Caco-2 (cell line): ENCODE data around the gene MRGPRF. TPM values are rescaled to one million over a fixed set of nuclear protein-coding genes. Genes with fewer than 3 reads are reported as not detected.

Experiments used
- BruUV-seq: library from RNA; stranded (reverse); fragments of 400-500 nt; replicated peaks from 2 replicates; lab custom pipeline; 2021; lab: Mats Ljungman, UMichigan
- CTCF ChIA-PET: fragments of 300-600 bp; sonication (Branson Sonifier 250); formaldehyde crosslinking; loops from one replicate; lab custom pipeline; 2022; ENCODE audit warnings: antibody characterized with exemption; lab: Charles Lee
- POLR2A ChIA-PET: fragments of 300-600 bp; sonication (Branson Sonifier 250); formaldehyde crosslinking; loops from one replicate; lab custom pipeline; 2022; ENCODE audit warnings: antibody characterized with exemption; lab: Charles Lee
- DNase-seq, 2 experiments: peaks; one replicate each; pipeline versions ENCODE4 v3.0.0 to v3.0.0-alpha.2; 2020 to 2022
- H3K27me3 ChIP-seq: replicated peaks from 2 replicates; pipeline ENCODE4 v1.6.0; 2011; ENCODE audit warnings: low read length; ENCODE audit not compliant: control insufficient read depth, insufficient read depth
- H3K36me3 ChIP-seq: 2 replicates; pipeline ENCODE4 v1.5.1; 2011; ENCODE audit warnings: low read length; ENCODE audit not compliant: control insufficient read depth, insufficient read depth
- H3K4me1 ChIP-seq: fragments of 250-450 bp; sonication (Bioruptor Pico); 2 replicates; pipeline ENCODE4 v1.5.1; 2020; ENCODE audit warnings: mild to moderate bottlenecking
- H3K4me3 ChIP-seq: 2 replicates; pipeline ENCODE4 v1.5.1; 2011; ENCODE audit warnings: low read depth, mild to moderate bottlenecking, control low read depth, low read length
- H3K9me3 ChIP-seq: fragments of 250-450 bp; sonication (Bioruptor Pico); 2 replicates; pipeline ENCODE4 v1.5.1; 2020; ENCODE audit warnings: mild to moderate bottlenecking, moderate library complexity
- H3K27ac Mint-ChIP-seq: one replicate; pipeline ENCODE4 v1.8.0; 2022; ENCODE audit warnings: mixed read lengths; ENCODE audit not compliant: unreplicated experiment
- H3K27me3 Mint-ChIP-seq: one replicate; pipeline ENCODE4 v1.8.0; 2022; ENCODE audit warnings: mixed read lengths; ENCODE audit not compliant: insufficient read depth, unreplicated experiment
- H3K36me3 Mint-ChIP-seq: one replicate; pipeline ENCODE4 v1.8.0; 2022; ENCODE audit warnings: mild to moderate bottlenecking, mixed read lengths; ENCODE audit not compliant: insufficient read depth, unreplicated experiment
- H3K4me1 Mint-ChIP-seq: one replicate; pipeline ENCODE4 v1.8.0; 2022; ENCODE audit warnings: low read depth, mixed read lengths; ENCODE audit not compliant: unreplicated experiment
- H3K4me3 Mint-ChIP-seq: one replicate; pipeline ENCODE4 v1.8.0; 2022; ENCODE audit warnings: mild to moderate bottlenecking, moderate library complexity, mixed read lengths; ENCODE audit not compliant: unreplicated experiment
- H3K9me3 Mint-ChIP-seq: one replicate; pipeline ENCODE4 v1.8.0; 2022; ENCODE audit warnings: mixed read lengths; ENCODE audit not compliant: unreplicated experiment
- CTCF ChIP-seq, 2 experiments: fragments of 200-600 bp in 1 of 2; IDR thresholded peaks; 1 replicate in 1 of 2; 2 replicates in 1 of 2; pipeline versions ENCODE4 v1.5.1 to v1.8.0; 2011 to 2022; ENCODE audit warnings: antibody characterized with exemption in 1 of 2, control low read depth in 1 of 2, inconsistent platforms in 1 of 2, low read depth in 1 of 2, low read length in 1 of 2, mild to moderate bottlenecking in 1 of 2, moderate library complexity in 1 of 2; ENCODE audit not compliant: insufficient read depth in 1 of 2, severe bottlenecking in 1 of 2, unreplicated experiment in 1 of 2
- intact Hi-C: fragments of 100-400 bp; cut with micrococcal nuclease; formaldehyde crosslinking; loops from one replicate; pipeline ENCODE4 v1.10.0; 2022; ENCODE audit not compliant: unreplicated experiment
- total RNA-seq: library from RNA; stranded (reverse); gene quantifications from 2 replicates; pipeline ENCODE4 v1.2.3, GENCODE V29; 2022

The MRGPRF gene
- total RNA-seq, 1 experiment from 2014 or later = 0.14 TPM

- H3K9me3 ChIP-seq = peaks cover 4% of the 10 kb centered on the region; the same call in 1 of the 2 replicates
- H3K4me1 ChIP-seq = peaks cover 16% of the 10 kb centered on the region
- no TSS peak for BruUV-seq
- Mint-ChIP-seq H3K27ac (no peak overlapping the region), H3K4me1 (peaks cover 11% of the 10 kb centered on the region), H3K9me3 (no peaks in the 10 kb centered on the region), H3K36me3 (peaks cover 31% of the 10 kb centered on the region), H3K4me3 (no peak overlapping the region), H3K27me3 (no peaks in the 10 kb centered on the region)
- DNase-seq = no peak
- H3K36me3 ChIP-seq = 0 out of 2 replicates have a peak, but pooled peaks cover 5% of the 10 kb centered on the region
- H3K4me3 ChIP-seq = no peak overlapping the region
- no peak for TF ChIP-seq CTCF (IDR thresholded peaks at IDR 0.05; ENCODE audit: insufficient read depth in 1 of 2, low read depth in 1 of 2, low read length in 1 of 2, severe bottlenecking in 1 of 2, unreplicated experiment in 1 of 2)
- H3K27me3 ChIP-seq = no peaks in the 10 kb centered on the region
- intact Hi-C loops = no loop called here
- ChIA-PET CTCF (interaction anchor here (0.6 kb wide), 1 partner anchor 15 kb away, joined by 3 read pairs; no protein-coding TSS in a partner anchor), POLR2A (no interaction called here)
Observed at GRCh38 chr11:69059429-69059828, 46.4 kb upstream of the MRGPRF start.

DNA sequence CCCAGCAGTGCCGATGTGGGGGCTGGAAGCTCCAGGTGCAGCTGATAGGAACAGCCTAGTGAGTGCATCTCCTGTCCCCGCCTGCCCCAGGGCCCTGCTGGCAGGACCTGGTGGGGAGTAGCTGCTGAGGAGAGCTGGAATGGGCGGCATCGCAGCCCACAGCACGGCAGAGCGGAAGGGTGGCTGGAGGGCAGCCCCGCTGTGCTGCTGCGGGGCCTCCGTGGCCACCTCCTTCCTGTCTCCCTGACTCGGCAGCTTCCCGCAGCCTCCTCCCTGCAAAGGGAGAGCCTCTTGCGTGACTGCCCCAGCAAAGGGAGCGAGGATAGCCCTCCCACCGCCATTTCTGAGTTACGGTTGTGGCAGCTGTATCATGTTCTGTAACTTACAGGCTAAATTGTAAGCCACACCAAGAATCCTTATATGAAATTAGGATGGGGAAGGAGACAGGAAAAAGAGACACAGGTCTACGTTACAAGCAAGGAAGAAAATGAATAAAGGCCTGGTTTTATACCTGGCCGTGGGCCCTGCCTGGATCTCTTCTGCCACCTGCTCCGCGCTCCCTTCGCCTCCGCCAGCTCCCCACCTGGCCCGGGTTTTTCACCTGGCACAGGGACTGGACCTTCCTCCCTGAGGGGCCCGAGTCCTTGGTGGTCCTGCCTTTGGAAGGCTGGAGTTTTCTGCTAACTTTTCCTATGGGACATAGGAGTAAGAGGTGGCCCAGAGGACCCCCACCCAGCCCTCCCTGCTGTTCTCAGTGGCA lies 45.6 kb upstream of the MRGPRF start:
- ChIA-PET POLR2A (no interaction called here), CTCF (interaction anchor here (0.6 kb wide), 1 partner anchor 14 kb away, joined by 3 read pairs; no protein-coding TSS in a partner anchor)
- peaks cover 38% of the 10 kb centered on the region for H3K36me3 Mint-ChIP-seq
- BruUV-seq = no TSS peak
- intact Hi-C loops = no loop called here
- peaks cover 5% of the 10 kb centered on the region; the same call in 1 of the 2 replicates for H3K36me3 ChIP-seq
- no peak for DNase-seq
- peaks cover 18% of the 10 kb centered on the region for H3K4me1 ChIP-seq
- no peak for TF ChIP-seq CTCF (IDR thresholded peaks at IDR 0.05; ENCODE audit: insufficient read depth in 1 of 2, low read depth in 1 of 2, low read length in 1 of 2, severe bottlenecking in 1 of 2, unreplicated experiment in 1 of 2)
- H3K9me3 Mint-ChIP-seq = no peaks in the 10 kb centered on the region
- H3K4me3 ChIP-seq = no peak overlapping the region
- peaks cover 4% of the 10 kb centered on the region; the same call in 1 of the 2 replicates for H3K9me3 ChIP-seq
- peaks cover 11% of the 10 kb centered on the region for H3K4me1 Mint-ChIP-seq
- no peak overlapping the region for H3K4me3 Mint-ChIP-seq
- no peaks in the 10 kb centered on the region for H3K27me3 ChIP-seq
- H3K27me3 Mint-ChIP-seq = no peaks in the 10 kb centered on the region
- no peak overlapping the region for H3K27ac Mint-ChIP-seq

GRCh38 chr11:69057801-69058200 lies 44.8 kb upstream of the MRGPRF start:
- H3K27ac Mint-ChIP-seq = no peak overlapping the region
- CTCF ChIA-PET = no interaction called here
- H3K9me3 ChIP-seq = peaks cover 4% of the 10 kb centered on the region; the same call in 1 of the 2 replicates

More at GRCh38 chr11:69057801-69058200, 44.8 kb upstream of the MRGPRF start:
- H3K36me3 Mint-ChIP-seq = peaks cover 38% of the 10 kb centered on the region
- H3K4me3 Mint-ChIP-seq = no peak overlapping the region
- Histone ChIP-seq H3K36me3 (peaks cover 5% of the 10 kb centered on the region; the same call in 1 of the 2 replicates), H3K4me3 (no peak overlapping the region), H3K4me1 (peaks cover 18% of the 10 kb centered on the region), H3K27me3 (no peaks in the 10 kb centered on the region)
- H3K27me3 Mint-ChIP-seq = no peaks in the 10 kb centered on the region
- no peak for TF ChIP-seq CTCF (IDR thresholded peaks at IDR 0.05; ENCODE audit: insufficient read depth in 1 of 2, low read depth in 1 of 2, low read length in 1 of 2, severe bottlenecking in 1 of 2, unreplicated experiment in 1 of 2)
- POLR2A ChIA-PET = interaction anchor here (1.0 kb wide), 1 partner anchor 9 kb away, joined by 3 read pairs; the partner anchor contains the start of gene TPCN2
- H3K9me3 Mint-ChIP-seq = no peaks in the 10 kb centered on the region
- no TSS peak for BruUV-seq
- DNase-seq = no peak
- peaks cover 11% of the 10 kb centered on the region for H3K4me1 Mint-ChIP-seq
- intact Hi-C loops = no loop called here
